Measurements from ENCODE around the gene CHCHD3. TPM values are rescaled to one million over a fixed set of nuclear protein-coding genes. Genes with fewer than 3 reads are reported as not detected.

The CHCHD3 gene
- total and polyA plus RNA-seq, 2 of the 4 experiments (the other 2 are of a cell fraction): 56.9 to 141 TPM

DNA sequence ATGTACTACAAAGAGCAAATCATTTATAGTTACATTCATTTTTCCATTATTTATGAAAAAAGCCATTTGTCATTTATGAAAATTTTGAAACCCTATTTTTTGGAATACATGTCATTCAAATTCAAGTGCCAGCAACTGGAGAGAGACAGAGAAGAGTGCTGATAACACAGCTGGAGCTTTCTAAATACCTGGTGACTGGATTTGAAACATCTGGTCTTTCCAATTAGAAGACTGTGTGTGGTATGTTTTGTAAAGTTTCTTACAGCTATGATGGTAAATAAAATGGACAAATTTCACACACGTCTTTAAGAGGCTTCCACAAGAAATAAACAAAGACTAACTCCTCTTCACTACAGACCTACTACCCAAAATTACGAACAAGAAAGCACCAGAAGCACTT is 56.8 kb downstream of the CHCHD3 start:
- Histone ChIP-seq H2BK120ac (ENCODE audit: low read depth, low read length) (no peak overlapping the region), H3K9me3 (ENCODE audit: control insufficient read depth, insufficient read depth, low read length) (no peaks in the 10 kb centered on the region), H4K20me1 (ENCODE audit: insufficient read depth, low read length) (no peaks in the 10 kb centered on the region), H4K91ac (ENCODE audit: insufficient read depth, low read depth, low read length) (no peak overlapping the region), H3K4me3 (ENCODE audit: insufficient read depth, low read depth, low read length) (no peak overlapping the region), H3K4me2 (ENCODE audit: low read depth, low read length) (no peak overlapping the region), H3K27me3 (ENCODE audit: control insufficient read depth, insufficient read depth, low read length) (no peaks in the 10 kb centered on the region), H3K36me3 (ENCODE audit: control insufficient read depth, insufficient read depth, low read length) (no peaks in the 10 kb centered on the region), H3K4ac (ENCODE audit: low read depth, low read length) (no peak overlapping the region), H2BK5ac (ENCODE audit: low read depth, low read length, poor library complexity, severe bottlenecking) (no peak overlapping the region), H3K18ac (ENCODE audit: low read depth, low read length) (no peak overlapping the region), H3K4me1 (ENCODE audit: control insufficient read depth, insufficient read depth, low read length) (no peaks in the 10 kb centered on the region), H3K27ac (ENCODE audit: insufficient read depth, low read length) (no peak overlapping the region), H2BK20ac (ENCODE audit: low read depth, low read length) (no peak overlapping the region), H3K9me1 (ENCODE audit: insufficient read depth, low read length) (peaks cover 3% of the 10 kb centered on the region; the same call in 1 of the 2 replicates), H3K23ac (ENCODE audit: low read depth, low read length) (no peak overlapping the region), H3K79me1 (ENCODE audit: low read depth in 1 of 2, low read length in 2 of 2) (peaks cover 15 to 22% of the 10 kb centered on the region in 2 experiments), H2AFZ (replicated peaks; ENCODE audit: low read length, poor library complexity) (no peak overlapping the region), H3K14ac (replicated peaks; ENCODE audit: low read depth, low read length) (no peak overlapping the region), H2AK9ac (replicated peaks; ENCODE audit: low read depth, low read length, poor library complexity) (no peak overlapping the region), H2AK5ac (ENCODE audit: low read depth, low read length) (no peak overlapping the region), H3K9ac (ENCODE audit: low read depth, low read length) (no peak overlapping the region), H4K8ac (ENCODE audit: low read depth in 2 of 2, low read length in 2 of 2) (no peak overlapping the region), H4K5ac (ENCODE audit: low read depth, low read length) (no peak overlapping the region), H2BK15ac (ENCODE audit: low read depth, low read length) (no peak overlapping the region), H3K56ac (ENCODE audit: extremely low read depth, insufficient read depth, low read length) (no peak overlapping the region)
- in situ Hi-C loops (cut with MboI; ENCODE audit: low sequenced_read_pairs): no loop called here
- no CpG with 5 or more reads among the region's 2 CpGs for WGBS, 2 experiments (ENCODE audit: extremely low coverage in 2 of 2, insufficient read length in 1 of 2)
- POLR2A ChIA-PET (ENCODE audit: unreplicated experiment): no interaction called here
- no peak for ATAC-seq (ENCODE audit: low read depth)
- no peak for DNase-seq
- dilution Hi-C loops (cut with HindIII; ENCODE audit: low sequenced_read_pairs, unreplicated experiment): no loop called here
- CTCF ChIA-PET: no interaction called here
- BruUV-seq (replicated peaks): no TSS peak
- intact Hi-C loops (cut with micrococcal nuclease): no loop called here
- TF ChIP-seq SMC3 (IDR thresholded peaks at IDR 0.05; ENCODE audit: low read depth, low read length): no peak
